RWPE2 (cell line): ENCODE data around the gene DLG2.

Experiments used
- ATAC-seq: fragments of 200-7000 bp; cut with Tn5 transposase; 3 replicates; pipeline ENCODE4 v1.9.1; 2021; ENCODE audit warnings: low read depth
- DNase-seq: peaks from one replicate; pipeline ENCODE4 v3.0.0-alpha.2; 2020; ENCODE audit warnings: low spot score
- H3K27ac ChIP-seq: fragments of 450-650 bp; 2 replicates; pipeline ENCODE4 v1.5.1; 2017; ENCODE audit warnings: mild to moderate bottlenecking; ENCODE audit not compliant: poor library complexity, severe bottlenecking
- H3K27me3 ChIP-seq: fragments of 250-450 bp; sonication (Bioruptor Pico); 2 replicates; pipeline ENCODE4 v1.5.1; 2021; ENCODE audit warnings: mild to moderate bottlenecking, moderate library complexity; ENCODE audit not compliant: insufficient read depth, poor library complexity, severe bottlenecking
- H3K36me3 ChIP-seq: fragments of 250-450 bp; sonication (Bioruptor Pico); 2 replicates; pipeline ENCODE4 v1.5.1; 2020; ENCODE audit warnings: low read depth, mild to moderate bottlenecking, moderate library complexity
- H3K4me1 ChIP-seq: fragments of 250-450 bp; sonication (Bioruptor Pico); 2 replicates; pipeline ENCODE4 v1.5.1; 2021; ENCODE audit warnings: mild to moderate bottlenecking, moderate library complexity; ENCODE audit not compliant: insufficient read depth, poor library complexity, severe bottlenecking
- H3K4me3 ChIP-seq: fragments of 250-450 bp; sonication (Bioruptor Pico); 2 replicates; pipeline ENCODE4 v1.5.1; 2021; ENCODE audit warnings: mild to moderate bottlenecking, moderate library complexity; ENCODE audit not compliant: severe bottlenecking
- H3K9me3 ChIP-seq: fragments of 250-450 bp; sonication (Bioruptor Pico); 2 replicates; pipeline ENCODE4 v1.5.1; 2021; ENCODE audit warnings: mild to moderate bottlenecking, moderate library complexity; ENCODE audit not compliant: severe bottlenecking
- TF ChIP-seq, protein P1 (sequence below): fragments of 450-650 bp; IDR thresholded peaks from one replicate; pipeline ENCODE4 v1.5.1; 2017; ENCODE audit warnings: mild to moderate bottlenecking, moderate library complexity; ENCODE audit not compliant: poor library complexity, severe bottlenecking

Gene DLG2

DNA sequence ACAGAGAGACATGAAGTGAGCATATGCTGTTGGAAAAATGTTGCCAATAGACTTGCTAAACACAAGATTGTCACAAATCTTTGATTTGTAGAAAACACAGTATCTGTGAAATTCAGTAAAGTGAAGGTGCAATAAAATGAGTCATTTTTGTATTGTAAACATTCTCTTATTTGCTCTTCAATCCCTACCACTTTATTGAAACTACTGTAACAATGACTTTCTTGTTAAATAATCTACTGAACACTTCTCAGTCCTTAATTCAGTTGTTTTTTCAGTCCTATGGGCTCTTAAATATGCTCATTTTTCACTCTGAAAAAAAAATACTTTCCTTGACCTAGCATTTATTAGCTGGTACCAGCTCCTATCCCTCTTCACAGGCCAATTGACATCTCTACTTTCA is 531.9 kb downstream of the DLG2 start:
- TF ChIP-seq, protein P1, sequence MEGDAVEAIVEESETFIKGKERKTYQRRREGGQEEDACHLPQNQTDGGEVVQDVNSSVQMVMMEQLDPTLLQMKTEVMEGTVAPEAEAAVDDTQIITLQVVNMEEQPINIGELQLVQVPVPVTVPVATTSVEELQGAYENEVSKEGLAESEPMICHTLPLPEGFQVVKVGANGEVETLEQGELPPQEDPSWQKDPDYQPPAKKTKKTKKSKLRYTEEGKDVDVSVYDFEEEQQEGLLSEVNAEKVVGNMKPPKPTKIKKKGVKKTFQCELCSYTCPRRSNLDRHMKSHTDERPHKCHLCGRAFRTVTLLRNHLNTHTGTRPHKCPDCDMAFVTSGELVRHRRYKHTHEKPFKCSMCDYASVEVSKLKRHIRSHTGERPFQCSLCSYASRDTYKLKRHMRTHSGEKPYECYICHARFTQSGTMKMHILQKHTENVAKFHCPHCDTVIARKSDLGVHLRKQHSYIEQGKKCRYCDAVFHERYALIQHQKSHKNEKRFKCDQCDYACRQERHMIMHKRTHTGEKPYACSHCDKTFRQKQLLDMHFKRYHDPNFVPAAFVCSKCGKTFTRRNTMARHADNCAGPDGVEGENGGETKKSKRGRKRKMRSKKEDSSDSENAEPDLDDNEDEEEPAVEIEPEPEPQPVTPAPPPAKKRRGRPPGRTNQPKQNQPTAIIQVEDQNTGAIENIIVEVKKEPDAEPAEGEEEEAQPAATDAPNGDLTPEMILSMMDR, result no peak
- Histone ChIP-seq H3K9me3 (no peaks in the 10 kb centered on the region), H3K27me3 (no peaks in the 10 kb centered on the region), H3K4me3 (no peak overlapping the region), H3K4me1 (no peaks in the 10 kb centered on the region), H3K36me3 (no peaks in the 10 kb centered on the region), H3K27ac (no peak overlapping the region)
- DNase-seq (no peak), ATAC-seq (no peak)

DNA sequence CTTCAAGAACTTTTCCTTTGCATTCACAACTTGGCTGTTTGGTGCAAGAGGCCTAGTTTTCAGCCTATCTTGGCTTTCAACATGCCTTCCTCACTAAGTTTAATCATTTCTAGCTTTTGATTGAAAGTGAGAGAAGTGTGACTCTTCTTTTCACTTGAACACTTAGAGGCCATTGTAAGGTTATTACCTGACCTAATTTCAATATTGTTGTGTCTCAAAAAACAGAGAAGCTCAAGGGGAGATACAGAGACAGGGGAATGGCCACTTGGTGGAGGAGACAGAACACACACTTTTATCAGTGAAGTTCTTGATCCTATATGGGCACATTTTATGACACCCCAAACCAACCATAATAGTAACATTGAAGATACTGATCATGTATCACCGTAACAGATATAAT is 532.3 kb downstream of the DLG2 start:
- H3K4me1 ChIP-seq, result no peaks in the 10 kb centered on the region
- H3K9me3 ChIP-seq, result no peaks in the 10 kb centered on the region
- no peak overlapping the region for H3K4me3 ChIP-seq
- no peaks in the 10 kb centered on the region for H3K27me3 ChIP-seq
- ATAC-seq (no peak), DNase-seq (no peak)
- H3K36me3 ChIP-seq, result no peaks in the 10 kb centered on the region
- H3K27ac ChIP-seq, result no peak overlapping the region
- TF ChIP-seq, protein P1, result no peak

DNA sequence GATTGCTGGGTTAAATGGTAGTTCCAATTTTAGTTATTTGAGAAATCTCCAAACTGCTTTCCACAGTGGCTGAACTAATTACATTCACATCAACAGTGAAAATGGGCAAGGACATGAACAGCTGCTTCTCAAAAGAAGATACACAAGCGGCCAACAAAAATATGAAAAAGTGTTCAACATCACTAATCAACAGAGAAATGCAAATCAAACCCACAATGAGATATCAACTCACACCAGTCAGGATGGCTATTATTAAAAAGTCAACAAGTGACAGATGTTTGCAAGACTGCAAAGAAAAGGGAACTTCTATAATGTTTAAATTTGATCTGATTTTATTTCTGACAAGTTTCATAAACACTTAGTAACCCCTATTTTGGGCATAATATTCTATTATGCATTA is 537.5 kb downstream of the DLG2 start:
- Histone ChIP-seq H3K27me3 (no peaks in the 10 kb centered on the region), H3K4me3 (no peak overlapping the region), H3K9me3 (no peaks in the 10 kb centered on the region), H3K36me3 (no peaks in the 10 kb centered on the region), H3K27ac (no peak overlapping the region), H3K4me1 (peaks cover 8% of the 10 kb centered on the region)
- TF ChIP-seq, protein P1, result no peak
- ATAC-seq, result no peak
- no peak for DNase-seq

GRCh38 chr11:85088286-85088685 is 538.9 kb downstream of the DLG2 start:
- no peaks in the 10 kb centered on the region for H3K9me3 ChIP-seq
- H3K4me1 ChIP-seq, result peaks cover 8% of the 10 kb centered on the region
- TF ChIP-seq, protein P1, result no peak
- H3K4me3 ChIP-seq, result no peak overlapping the region
- H3K27me3 ChIP-seq, result no peaks in the 10 kb centered on the region
- H3K27ac ChIP-seq, result no peak overlapping the region
- no peak for DNase-seq
- H3K36me3 ChIP-seq, result no peaks in the 10 kb centered on the region
- ATAC-seq, result no peak

DNA sequence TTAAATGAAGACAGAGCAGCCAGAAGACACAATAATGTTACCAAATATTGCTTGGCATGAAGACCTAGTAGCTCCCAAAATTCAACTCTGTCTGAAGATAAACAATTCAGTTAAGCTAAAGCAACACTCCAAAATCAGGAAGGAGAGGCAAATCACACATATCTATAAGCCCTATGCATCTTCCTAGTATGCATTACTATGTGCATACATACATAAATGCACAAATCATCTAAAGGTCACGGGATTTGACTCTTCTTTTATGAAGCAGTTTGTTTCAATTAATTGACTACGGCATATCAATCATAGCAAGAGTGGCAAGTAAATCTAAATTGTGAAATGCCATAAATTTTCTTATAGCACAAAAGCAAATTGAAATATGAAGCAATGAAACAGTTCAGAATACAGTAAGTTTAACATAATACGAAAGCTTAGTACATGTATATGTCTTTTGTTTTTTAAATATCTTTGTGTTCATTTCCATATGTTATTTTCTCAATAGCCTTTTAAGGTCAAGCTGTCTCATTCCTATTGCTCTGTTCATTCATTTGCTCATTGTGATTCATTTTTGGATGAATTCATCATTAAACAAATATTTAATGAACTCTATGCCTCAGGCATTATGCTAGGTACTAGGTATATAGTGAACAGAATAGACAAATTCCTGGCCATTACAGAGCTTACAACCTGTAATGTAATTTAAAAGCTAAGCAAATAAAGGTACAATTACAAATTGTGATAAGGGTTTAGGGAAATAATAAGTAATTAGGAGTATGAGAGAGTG is 540.5 kb downstream of the DLG2 start:
- no peaks in the 10 kb centered on the region for H3K27me3 ChIP-seq
- H3K9me3 ChIP-seq, result no peaks in the 10 kb centered on the region
- TF ChIP-seq, protein P1, result no peak
- H3K4me3 ChIP-seq, result no peak overlapping the region
- DNase-seq (no peak), ATAC-seq (peak; percentile 93)
- H3K36me3 ChIP-seq, result no peaks in the 10 kb centered on the region
- H3K27ac ChIP-seq, result peak overlapping the region; percentile 51
- H3K4me1 ChIP-seq, result peaks cover 8% of the 10 kb centered on the region
